H4 (cell line): ENCODE data around the gene MAST1. TPM values are rescaled to one million over a fixed set of nuclear protein-coding genes. Genes with fewer than 3 reads are reported as not detected.
"Not testable (repeated sequence)": the region's sequence is repeated elsewhere in the genome, so short reads cannot be mapped to it uniquely, and the experiment has no call there.

Source experiments
- DNase-seq: peaks from one replicate; pipeline ENCODE4 v3.0.0-alpha.2; 2015; ENCODE audit warnings: low spot score
- total RNA-seq: library from RNA; depleted of rRNA; stranded (reverse); fragments of >200 nt; shearing (Covaris generic); gene quantifications from 2 replicates; pipeline ENCODE4 v1.2.3, GENCODE V29; 2014; rRNA removed

The MAST1 gene
- 5.7 TPM in 1 of 2 replicates, not detected in the other for total RNA-seq

DNA sequence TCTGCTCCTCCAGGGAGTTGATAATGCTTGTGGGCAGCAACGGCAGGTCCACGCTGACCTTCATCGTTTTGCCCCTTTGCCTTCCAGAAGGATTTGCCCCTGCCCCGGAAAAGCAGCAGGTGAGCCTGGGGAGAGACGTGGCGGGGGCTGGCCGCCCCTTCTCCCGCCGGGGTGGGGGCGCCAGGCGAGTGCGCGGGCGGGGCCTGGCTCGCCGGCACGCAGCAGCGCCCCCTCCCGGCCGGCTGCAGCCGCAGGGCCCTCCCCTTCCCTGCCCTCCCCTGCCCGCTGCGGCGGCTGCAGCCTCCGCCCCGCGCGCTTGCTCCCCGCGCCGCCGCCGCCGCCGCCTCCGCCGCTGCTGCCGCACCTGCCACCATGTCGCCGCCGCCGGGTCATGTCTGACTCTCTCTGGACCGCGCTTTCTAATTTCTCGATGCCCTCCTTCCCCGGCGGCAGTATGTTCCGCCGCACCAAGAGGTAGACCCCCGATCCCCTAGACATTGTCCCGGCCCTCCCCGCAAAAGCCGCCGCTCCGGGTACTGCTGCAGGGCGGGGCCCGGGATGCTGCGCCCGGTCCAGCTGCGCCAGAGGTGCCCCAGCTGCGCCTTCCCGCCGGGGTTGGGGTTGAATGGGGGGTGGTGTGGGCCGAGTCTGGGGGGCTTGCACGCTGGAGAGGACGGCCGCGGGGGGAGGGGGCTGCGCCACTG is at the start of gene MAST1:
TSS of gene MAST1 (plus strand) at position 334 of the 704 bp plus-strand sequence. CDS start at position 392, 58 bp downstream.
- peak; percentile 27 for DNase-seq

DNA sequence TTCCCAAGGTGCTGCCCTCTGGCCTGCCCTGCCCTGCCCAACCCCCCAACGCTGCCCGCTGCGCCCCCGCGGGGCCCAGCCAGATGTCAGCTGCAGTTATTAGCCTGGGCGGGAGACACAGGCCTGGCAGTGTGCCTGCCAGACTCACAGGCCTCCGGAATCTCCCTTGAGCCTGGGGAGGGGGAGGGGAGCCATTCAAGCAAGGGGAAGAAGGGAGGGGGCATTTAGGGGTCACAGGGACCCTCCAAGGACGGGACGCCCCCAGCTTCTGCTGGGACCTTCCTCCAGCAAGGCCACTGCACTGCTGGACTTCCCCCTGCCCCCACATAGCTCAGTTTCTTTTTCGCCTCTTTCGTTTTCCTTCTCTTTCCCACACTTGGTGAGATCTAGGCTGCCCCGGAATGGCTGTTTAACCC is 49.6 kb upstream of the MAST1 start:
- peak; percentile 69 for DNase-seq

DNA sequence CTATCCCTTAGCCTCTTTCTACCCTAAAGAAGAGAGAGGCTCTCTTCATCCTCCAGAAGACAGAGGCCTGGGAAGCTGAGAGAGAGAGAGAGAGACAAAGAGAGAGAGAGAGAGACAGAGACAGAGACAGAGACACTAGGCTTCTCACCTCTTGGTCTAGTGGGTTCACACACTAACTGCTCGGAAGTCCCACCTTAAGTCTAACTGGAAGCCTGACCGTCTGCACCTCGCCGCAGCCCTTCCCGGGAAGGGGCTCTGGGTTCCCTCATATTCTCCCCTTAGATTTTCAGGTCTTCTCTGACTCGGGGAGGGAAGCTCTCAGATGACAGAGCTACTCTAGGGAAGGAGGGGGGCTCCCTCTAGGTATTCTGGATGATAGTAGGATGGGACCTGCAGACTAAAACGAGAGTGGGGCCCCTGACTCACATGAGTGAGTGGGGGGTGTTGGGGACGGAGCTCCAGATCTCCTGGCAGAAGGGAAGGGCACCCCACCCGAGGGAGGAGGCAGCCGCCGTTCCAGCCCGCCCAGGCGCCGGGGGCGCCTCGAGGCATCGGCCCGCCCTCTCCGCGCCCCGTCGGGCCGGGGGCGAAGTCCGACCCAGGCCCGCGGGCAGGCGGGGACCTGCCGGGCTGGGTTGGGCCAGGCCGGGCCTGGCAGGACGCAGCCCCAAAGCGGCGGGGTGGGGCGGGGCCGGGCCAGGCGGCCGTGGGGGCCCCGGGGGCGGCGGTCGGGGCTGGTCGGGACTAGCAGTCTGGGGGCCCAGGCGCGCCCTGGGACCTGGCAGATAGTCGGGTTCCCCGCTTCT is 49.0 kb upstream of the MAST1 start:
- DNase-seq: no peak

DNA sequence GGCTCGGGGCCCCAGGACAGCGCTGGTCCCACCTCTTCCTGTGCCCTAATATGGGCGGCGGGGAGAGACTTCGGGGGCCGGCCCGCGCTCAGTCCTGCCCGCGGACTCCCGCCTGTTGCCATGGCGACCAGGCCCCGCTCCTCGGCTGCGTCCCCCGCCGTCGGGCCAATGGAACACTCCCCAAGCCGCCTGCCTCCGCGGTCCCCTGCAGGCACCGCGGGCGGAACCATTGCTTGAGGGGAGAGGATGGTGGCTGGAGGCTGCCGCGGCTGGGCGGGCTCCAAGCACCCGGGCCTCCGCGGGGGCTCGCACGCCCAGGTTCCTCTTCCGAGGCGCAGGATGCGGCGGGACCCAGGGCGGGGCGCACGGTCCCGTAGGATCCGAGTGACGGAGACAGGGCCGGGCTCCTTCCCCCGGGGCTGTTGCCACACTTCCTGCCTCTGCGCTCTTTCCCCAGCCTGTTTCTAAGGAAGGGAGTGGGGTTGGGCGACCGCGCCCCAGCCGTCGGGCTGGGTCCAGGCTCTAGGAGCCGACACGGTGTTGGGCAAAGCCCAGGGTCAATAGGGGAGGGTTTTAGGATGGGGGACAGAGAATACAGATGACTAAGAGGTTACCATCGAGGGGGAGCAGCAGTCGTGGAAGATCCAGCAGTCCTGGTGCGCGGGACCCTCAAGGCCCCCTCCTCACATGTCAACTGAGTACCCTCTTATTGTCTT is 48.3 kb upstream of the MAST1 start:
- DNase-seq: peak; percentile 94

DNA sequence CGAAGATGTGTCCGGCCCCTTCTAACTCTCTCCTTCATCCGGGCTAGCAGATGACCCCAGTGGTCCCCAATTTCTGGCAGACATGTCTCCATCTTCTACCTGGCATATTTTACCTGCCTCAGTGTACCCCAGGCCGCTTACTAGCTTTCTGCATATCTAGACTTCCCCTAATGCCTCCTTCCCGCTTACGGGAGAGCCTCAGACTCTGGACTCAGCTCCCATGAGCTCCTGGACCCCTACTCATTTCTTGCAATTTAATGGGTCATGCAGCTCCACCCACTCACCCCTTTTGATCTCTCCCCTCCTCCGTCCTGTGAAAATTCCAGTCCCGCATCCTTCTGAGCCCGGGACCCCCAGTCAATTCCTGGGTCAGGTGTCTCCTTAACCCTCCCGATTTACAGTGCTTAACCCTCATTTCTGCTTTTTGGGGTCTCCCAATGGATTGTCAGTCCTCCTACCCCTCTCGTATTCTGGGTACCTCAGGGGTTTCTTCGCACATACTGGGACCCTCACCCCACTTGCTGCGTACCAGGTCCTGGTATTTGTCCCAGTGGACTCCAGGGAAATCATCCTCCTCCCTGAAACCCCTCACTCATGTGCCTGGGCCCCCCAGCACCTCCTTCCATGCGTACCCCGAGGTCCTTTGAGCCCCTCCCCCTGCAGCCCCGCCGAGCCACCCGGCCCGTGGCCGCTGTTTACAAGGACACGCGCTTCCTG is 47.5 kb upstream of the MAST1 start:
- DNase-seq: no peak

DNA sequence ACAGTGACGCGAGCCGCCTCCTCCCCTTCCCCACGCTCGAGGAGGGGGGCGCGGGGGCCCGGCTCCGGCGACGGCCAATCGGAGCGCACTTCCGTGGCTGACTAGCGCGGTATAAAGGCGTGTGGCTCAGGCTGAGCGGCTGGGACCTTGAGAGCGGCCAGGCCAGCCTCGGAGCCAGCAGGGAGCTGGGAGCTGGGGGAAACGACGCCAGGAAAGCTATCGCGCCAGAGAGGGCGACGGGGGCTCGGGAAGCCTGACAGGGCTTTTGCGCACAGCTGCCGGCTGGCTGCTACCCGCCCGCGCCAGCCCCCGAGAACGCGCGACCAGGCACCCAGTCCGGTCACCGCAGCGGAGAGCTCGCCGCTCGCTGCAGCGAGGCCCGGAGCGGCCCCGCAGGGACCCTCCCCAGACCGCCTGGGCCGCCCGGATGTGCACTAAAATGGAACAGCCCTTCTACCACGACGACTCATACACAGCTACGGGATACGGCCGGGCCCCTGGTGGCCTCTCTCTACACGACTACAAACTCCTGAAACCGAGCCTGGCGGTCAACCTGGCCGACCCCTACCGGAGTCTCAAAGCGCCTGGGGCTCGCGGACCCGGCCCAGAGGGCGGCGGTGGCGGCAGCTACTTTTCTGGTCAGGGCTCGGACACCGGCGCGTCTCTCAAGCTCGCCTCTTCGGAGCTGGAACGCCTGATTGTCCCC is 46.8 kb upstream of the MAST1 start, which contains the start of gene JUNB:
TSS of gene JUNB (plus strand) at position 142 of the 706 bp plus-strand sequence. CDS start at position 428, 286 bp downstream.
- DNase-seq: peak; percentile 96

DNA sequence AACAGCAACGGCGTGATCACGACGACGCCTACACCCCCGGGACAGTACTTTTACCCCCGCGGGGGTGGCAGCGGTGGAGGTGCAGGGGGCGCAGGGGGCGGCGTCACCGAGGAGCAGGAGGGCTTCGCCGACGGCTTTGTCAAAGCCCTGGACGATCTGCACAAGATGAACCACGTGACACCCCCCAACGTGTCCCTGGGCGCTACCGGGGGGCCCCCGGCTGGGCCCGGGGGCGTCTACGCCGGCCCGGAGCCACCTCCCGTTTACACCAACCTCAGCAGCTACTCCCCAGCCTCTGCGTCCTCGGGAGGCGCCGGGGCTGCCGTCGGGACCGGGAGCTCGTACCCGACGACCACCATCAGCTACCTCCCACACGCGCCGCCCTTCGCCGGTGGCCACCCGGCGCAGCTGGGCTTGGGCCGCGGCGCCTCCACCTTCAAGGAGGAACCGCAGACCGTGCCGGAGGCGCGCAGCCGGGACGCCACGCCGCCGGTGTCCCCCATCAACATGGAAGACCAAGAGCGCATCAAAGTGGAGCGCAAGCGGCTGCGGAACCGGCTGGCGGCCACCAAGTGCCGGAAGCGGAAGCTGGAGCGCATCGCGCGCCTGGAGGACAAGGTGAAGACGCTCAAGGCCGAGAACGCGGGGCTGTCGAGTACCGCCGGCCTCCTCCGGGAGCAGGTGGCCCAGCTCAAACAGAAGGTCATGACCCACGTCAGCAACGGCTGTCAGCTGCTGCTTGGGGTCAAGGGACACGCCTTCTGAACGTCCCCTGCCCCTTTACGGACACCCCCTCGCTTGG is 46.1 kb upstream of the MAST1 start:
- no peak for DNase-seq

DNA sequence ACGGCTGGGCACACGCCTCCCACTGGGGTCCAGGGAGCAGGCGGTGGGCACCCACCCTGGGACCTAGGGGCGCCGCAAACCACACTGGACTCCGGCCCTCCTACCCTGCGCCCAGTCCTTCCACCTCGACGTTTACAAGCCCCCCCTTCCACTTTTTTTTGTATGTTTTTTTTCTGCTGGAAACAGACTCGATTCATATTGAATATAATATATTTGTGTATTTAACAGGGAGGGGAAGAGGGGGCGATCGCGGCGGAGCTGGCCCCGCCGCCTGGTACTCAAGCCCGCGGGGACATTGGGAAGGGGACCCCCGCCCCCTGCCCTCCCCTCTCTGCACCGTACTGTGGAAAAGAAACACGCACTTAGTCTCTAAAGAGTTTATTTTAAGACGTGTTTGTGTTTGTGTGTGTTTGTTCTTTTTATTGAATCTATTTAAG is 45.4 kb upstream of the MAST1 start:
- no peak for DNase-seq

DNA sequence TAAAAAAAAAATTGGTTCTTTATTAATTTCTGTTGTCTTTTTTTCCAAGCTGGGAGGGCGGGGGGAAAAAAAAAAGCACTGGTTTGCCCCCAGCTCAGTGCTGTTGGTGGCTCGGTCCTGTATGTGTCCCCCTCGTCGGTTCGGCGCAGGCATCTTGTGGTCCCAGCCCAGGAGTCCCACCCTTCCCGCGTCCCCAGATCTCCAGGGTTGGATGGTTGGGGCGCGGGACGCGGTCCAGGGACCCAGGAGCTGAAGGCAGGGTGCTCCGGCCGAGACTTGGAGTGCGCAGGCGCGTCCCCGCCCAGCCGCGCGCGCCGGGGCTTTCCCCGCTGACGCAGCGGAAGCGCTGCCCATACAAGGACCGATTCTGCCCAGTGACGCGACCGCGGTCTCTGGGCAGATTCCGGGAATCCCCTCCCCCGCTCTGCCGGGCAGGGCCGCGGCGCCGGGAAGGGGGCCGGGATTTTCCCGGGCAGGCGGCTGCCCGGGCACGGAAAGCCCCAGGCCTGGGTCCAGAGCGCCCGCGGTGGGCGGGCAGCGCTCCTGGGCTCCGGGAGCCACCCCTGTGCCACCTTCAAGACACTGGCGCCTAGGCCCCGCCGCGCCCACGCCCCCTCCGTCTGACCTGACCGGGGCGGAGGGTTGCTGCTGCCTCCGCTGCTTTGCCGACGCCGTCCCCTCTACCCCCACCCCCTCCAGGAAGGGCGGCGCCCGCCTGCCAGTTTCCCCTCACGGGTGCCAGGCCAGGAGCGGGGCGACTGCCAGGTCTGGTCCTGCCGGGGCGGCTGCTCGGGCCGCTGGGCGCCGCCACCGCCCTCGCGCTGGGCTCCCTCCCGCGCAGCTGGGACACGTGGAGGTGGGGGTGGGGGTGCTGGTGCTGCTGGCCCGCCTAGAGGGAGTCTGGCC is 44.8 kb upstream of the MAST1 start:
- peak; percentile 85 for DNase-seq

DNA sequence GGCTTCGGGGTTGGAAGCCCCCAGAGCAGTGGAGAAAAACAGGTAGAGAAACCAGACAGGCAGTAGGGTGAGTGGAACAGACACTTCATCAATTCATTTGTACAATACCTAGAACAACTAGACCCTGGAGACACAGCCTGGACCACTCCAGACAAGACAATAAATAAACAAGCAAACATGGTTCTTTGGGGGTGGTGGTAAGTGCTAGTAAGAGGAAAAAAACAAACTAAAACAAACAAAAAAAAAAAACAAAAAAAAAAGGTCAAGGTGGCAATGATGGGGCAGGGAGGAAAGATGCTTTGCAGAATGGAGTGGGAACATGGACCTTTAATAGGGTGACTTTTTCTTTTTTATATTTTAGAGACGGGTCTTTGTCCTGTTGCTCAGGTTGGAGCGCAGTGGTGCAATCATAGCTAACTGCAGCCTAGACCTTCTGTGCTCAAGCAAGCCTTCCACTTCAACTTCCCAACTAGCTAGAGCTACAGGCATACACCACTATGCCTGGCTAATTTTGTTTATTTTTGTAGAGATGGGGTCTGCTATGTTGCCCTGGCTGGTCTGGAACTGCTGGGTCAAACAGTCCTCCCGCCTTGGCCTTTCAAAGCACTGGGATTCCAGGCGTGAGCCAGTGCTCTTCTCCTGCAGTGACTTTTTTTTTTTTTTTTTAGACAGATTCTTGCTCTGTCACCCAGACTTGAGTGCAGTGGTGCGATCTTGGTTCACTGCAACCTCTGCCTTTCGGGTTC is 43.9 kb upstream of the MAST1 start:
- no peak for DNase-seq

DNA sequence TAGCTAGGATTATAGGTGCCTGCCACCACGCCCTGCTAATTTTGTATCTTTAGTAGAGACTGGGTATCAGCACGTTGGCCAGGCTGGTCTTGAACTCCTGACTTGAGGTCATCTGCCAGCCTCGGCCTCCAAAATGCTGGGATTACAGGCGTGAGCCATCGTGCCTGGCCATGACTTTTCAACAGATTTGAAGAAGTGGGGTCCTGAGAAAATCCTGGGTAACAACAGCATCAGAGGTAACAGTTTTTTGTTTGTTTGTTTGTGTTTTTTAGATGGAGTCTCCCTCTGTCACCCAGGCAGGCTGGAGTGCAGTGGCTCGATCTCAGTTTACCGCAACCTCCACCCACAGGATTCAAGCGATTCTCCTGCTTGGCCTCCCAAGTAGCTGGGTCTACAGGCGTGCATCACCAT is 43.3 kb upstream of the MAST1 start:
- no peak for DNase-seq

DNA sequence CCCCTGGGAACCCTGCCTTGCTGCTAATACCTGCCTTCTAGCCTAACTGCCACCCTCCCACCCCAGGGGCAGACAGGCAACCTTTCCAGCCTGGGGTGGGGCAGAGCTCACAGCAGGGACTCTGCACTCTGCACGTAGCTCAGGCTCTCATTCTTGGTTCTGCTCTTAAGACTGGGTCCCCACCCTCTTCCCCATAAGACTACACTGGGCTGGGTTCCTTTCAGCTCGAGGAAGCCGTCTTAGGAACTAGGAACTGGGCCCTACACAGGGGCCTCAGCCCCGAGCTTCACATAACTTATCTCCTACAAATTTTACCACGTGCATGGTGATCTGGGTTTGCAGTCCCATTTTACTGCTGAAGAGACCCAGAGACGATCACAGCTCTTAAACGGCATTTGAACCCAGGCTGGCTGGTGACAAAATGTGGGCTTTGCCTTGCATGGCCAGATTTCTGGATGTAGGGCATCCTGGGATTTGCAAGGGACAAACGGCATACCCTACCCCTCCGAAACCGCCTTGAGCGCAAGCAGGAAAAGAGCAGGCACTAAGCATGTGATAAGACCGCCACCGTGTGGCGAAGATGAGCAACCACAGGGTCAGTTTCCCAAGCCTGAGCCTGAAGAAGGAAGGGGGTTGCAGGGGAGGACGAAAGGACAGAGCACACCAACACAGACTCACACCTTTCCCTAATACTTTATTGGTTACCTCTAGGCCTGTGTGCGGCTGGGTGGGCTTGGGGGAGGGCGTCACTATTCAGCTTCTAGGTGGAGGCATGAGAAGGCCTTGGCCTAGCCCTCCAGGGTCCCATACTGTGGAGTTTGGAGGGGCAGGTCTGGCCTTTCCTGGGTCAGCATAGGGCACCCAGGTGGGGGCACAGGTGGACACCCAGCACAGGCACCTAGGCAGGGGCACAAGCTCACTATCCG is 41.9 kb upstream of the MAST1 start:
- peak; percentile 80 for DNase-seq

DNA sequence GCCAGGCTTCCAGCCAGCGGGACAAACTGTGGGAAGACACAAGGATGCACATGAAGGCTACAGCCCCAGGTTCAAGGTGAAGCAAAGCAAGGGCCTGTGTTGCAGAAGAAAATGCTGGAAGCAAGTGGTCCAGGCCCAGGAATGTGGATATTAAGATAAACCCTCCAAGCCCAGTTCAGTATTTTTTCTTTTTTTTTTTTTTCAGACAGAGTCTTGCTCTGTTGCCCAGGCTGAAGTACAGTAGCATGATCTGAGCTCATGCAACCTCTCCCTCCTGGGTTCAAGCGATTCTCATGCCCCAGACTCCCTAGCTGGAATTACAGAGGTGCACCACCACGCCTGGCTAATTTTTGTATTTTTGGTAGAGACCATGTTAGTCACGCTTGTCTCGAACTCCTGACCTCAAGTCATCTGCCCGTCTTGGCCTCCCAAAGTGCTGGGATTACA is 41.2 kb upstream of the MAST1 start:
- DNase-seq: no peak

DNA sequence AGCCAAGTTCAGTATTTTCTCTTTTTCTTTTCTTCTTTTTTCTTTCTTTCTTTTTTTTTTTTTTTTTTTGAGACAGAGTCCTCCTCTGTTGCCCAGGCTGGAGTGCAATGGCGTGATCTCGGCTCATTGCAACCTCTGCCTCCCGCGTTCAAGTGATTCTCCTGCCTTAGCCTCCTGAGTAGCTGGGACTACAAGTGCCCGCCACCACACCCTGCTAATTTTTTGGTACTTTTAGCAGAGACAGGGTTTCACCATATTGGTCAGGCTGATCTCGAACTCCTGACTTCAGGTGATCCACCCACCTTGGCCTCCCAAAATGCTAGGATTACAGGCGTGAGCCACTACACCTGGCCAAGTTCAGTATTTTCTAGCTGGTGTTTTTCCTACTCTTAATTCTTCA is 40.7 kb upstream of the MAST1 start:
- DNase-seq: not testable (repeated sequence)

DNA sequence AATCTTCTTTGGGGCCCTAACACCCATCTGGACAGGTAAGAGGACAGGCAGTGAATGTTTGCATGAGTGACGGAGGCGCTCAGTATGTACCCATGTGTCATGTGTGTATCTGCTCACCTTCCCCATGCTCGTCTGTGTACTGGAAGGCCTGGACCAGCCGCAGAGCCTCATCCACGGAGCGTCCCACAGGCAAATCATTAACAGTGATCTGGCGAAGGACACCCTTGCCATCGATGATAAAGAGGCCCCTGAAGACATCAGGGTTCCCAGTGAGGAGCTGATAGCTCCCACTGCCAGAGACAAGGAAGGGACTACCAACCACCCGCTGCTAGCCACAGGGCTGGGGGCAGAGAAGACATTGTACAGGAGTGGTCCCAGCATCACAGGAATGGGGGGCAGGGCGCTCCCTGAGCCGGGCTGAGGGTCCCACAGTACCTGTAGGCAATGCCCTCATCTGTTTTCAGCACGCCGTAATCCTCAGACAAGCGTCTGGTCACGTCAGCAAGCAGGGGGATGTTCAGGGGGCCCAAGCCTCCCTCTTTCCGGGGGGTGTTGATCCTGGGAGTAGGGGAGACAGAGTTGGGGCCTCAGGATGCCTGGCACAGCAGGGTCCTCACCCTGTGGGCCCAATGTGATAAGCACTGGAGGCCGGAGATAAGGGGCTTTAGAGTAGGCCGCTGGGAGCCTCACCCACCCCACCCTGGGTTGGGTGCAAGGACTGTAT is 38.4 kb upstream of the MAST1 start:
- no peak for DNase-seq

DNA sequence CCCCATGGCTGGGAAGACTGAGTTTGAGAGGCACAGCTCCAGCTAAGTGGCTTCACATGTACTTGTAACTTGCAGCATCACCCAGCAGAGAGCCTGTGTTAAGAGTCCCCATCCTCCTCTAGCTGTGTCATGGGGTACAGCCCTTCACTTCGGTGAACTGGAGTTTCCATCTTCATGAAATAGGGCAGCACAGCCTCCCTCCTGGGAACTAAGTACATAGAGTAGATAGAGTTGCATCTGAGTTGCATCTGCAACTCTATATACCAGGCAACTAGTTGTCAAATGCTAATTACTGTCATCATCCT is 37.9 kb upstream of the MAST1 start:
- DNase-seq: no peak
